ENCODE results near the gene IL1RAPL1.

The IL1RAPL1 gene

GRCh38 chrX:29834311-29834710 lies 1247.1 kb downstream of the IL1RAPL1 start:
- no peak for DNase-seq

GRCh38 chrX:29834764-29835163 lies 1247.5 kb downstream of the IL1RAPL1 start:
- DNase-seq = no peak

GRCh38 chrX:29841750-29842149 lies 1254.5 kb downstream of the IL1RAPL1 start:
- DNase-seq = no peak

DNA sequence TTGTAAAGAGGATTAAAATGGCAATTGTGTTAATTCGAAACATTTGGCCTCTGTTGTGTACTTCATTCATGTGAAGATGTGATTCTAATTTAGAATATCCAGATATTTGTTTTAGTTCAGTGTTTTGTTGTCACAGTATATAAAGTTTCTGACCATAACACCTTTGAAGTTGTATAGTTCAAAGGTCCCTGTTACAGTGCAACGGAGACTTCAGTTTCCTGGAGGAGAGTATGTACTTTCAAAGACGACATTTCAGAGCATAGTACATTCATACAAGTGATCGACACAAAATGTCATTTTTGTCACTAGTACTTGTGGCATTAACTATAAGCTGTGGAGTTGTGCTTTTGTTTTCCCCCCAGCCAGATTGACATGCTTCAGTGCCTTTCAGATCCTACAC lies 1255.3 kb downstream of the IL1RAPL1 start:
- no peak for DNase-seq

DNA sequence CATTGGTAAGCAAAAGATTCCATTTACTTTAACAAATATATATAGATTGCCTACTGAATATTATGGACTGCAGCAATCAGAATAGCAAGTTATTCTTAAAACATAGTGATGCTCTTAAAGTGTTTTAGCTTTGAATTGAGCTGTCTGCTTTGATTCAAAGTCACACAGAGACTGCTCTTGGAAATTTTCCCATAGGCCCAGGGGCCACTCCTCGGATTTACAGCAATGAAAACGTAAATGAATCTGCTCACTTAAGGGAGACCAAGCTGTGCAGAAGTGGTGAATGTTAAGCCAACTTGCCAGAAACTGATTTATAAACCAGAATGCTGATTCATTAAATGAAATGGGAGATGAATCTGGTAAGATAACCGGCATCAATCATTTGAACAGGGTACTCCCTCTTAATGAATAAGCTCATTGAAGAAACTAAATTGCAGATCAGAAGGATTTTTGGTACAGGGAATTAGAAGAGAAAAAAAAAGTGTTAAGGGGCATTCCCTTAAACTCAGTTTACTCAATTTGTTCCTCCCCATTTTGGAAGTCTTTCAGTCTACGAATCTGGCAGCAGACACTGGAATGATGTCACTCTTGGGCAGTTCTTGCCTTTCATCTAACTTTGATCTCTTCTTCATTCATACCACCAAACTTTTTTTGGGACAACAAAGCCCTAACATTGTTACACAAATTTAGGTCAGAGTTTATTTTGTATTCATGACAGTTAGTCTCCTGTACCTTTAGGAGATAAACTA lies 1264.8 kb downstream of the IL1RAPL1 start:
- DNase-seq = no peak

- no peak for DNase-seq
Measured at GRCh38 chrX:29852767-29853166, 1265.5 kb downstream of the IL1RAPL1 start.

GRCh38 chrX:29858714-29859113 lies 1271.5 kb downstream of the IL1RAPL1 start:
- no peak for DNase-seq

DNA sequence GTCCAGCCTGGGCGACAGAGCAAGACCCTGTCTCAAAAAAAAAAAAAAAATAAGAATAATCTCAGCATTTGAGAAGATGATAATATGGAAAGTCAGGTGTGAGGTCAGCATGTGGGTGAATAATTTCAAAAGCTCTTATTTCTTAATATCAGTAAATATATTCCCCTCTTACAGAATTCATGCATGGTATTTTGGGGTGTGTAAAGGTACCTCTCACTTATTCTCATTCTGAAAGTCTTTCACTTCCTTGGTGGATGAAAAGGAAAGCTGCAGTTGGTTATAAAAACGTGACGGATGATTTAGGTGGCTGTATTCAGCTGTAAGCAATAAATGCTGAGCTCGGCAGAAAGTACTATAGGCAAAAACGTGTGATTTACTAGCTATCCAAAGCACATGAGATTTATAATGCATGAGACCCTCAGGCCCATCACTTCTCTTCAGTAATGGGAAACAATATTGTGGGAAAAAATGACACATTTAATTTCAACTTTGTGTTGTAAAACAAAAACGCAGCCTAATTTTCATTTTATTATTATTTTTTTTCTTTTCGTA lies 1275.0 kb downstream of the IL1RAPL1 start:
- no peak for DNase-seq

GRCh38 chrX:29867971-29868370 lies 1280.7 kb downstream of the IL1RAPL1 start:
- DNase-seq = no peak

GRCh38 chrX:29869837-29870236 lies 1282.6 kb downstream of the IL1RAPL1 start:
- no peak for DNase-seq

DNA sequence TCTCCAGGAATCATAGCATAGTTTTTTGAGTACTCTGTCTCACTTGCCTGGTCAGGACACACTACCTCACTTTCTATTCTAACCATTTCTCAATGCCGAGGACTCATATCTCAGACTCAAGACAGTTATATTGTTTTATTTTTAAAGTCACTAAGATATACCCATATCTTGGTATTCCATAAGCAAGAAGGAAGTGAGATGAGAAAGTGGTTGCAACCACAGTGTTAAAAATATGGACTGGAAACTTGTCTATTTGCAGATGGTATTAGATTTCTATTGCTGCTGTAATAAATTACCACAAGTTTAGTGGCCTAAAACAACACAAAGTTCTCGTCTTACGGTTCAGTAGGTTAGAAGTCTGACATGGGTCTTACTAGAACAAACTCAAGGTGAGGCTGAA lies 1283.4 kb downstream of the IL1RAPL1 start:
- no peak for DNase-seq

- DNase-seq = no peak
Measured at GRCh38 chrX:29872831-29873230, 1285.6 kb downstream of the IL1RAPL1 start.

DNA sequence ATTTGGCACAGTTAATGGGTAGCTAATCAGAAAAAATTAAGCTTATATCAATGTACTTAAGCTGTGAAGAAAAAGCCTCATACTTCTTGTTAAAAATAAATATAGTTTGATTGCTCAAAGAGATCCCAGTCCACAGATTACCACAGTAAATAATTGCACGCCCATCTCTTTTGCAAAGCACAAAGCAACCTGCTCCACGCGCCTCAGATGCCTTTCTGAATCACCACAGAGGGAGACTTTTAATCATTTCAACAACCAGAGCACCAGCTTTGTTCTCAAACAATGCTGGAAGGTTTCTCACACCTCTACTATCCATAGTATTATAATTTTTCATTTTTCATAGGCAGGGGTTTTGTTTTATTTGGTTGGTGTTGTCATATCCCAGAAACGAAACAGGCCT lies 1289.5 kb downstream of the IL1RAPL1 start:
- DNase-seq = no peak

DNA sequence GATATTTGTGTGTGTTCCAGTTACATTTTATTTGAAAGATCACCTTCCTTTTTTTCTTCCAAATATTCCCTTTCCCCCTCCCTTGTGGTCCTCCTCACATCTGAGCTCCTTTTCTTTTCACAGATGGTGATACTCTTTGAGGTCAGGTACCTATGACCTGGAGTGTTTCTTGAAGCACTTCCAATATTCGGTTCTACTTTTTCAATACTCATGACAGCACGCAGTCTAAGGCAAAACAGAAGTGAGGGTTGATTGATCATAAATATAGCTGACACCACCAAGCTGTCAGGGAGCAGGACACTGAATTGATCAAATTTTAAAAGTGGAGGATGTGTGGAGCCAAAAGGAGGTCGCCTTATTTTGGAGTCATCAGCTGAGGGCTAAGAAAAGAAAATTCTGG lies 1293.7 kb downstream of the IL1RAPL1 start:
- DNase-seq = no peak

DNA sequence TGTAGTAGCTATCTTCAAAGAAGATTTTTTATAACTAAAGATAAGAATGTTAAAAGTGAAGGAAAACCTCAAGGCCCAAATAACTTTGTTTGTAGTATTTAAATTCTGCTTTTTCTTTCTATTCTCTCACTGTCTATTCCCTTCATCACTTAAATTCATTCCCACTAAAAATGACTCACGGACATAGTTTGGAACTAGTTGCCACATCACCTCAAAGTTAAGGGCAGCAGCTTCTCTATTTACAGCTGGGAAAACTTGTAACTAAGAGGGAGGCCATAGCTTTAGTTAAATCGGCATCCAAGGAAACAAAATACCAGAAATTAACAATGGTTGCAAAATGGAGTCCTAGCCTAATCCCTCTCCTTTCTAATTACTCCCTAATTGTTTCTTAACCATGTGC lies 1302.8 kb downstream of the IL1RAPL1 start:
- no peak for DNase-seq

- DNase-seq = no peak
Measured at GRCh38 chrX:29890646-29891200, 1303.5 kb downstream of the IL1RAPL1 start.

DNA sequence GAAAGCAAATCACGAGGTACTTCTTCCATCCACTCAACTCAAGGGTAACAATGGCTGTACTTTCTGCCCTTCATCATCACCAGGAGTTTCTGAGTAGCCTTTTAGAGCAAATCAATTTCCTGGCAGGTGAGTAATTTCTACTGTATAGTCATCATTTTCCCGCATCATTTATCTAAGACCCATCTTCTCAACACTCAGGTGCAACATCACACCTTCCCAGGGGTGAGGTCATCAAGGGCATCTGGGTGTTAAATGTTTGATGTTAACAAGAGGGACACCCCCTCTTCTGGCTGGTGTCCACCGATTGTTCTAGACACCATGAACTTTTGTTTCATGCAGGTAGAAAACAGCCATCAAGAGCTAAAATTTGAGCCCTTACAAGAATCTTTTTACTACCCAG lies 1314.8 kb downstream of the IL1RAPL1 start:
- DNase-seq = no peak

GRCh38 chrX:29903360-29903759 lies 1316.1 kb downstream of the IL1RAPL1 start:
- DNase-seq = no peak

- no peak for DNase-seq
Measured at GRCh38 chrX:29911673-29912072, 1324.4 kb downstream of the IL1RAPL1 start.

DNA sequence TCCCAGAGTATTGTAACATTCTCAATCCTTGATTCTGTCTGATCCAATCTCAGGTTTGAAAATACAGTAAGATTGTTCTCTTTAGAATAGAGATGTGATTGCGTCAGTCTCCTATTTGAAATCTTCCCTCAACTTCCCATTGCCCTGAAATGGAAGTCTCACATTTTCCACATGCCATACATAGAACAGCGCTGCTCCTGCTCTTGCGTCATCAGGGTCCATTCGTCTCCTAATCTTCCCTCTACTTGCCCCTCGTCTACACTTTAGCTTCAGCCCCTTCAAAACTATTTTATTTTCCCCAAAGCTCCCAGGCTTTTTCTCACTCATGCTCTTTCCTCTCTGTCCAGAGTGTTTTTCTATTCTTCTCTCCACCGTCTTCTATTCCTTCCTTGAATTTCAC lies 1326.4 kb downstream of the IL1RAPL1 start:
- DNase-seq = no peak

DNA sequence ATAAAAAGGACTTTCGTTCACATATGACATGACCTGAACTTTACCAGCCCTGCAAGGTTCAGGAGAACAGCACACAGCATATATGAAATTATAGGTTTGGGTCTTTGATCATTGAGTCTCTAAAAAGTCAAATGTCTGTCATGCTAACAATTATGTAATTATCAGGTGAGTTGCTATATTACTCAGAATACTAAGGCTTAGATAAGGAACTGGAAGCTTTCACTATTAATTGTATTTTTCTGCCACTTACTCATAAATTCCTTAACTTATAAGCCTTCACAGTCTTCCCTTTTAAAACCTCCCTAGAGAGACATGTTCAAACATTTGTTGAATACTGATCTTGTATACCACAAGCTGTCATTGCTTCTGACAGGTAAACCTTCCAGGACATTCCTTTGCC lies 1335.4 kb downstream of the IL1RAPL1 start:
- DNase-seq = no peak

DNA sequence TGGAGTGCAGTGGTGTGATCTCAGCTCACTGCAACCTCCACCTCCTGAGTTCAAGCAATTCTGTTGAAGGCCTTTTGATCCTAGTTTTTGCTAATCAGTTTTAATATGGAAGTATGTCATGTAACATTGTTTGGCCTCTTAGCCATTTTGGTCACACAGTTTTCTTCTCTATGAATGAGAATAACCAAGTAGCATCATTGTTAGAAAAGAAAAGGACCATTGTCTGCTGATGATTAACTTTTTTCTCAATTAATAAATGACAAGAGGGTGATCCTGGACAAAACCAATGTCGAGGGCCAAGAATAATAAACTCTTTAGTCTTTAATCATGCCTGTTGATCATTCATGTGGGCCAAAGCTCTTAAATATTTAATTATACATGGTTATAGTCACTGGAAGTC lies 1338.8 kb downstream of the IL1RAPL1 start:
- no peak for DNase-seq

- no peak for DNase-seq
Measured at GRCh38 chrX:29926659-29927058, 1339.4 kb downstream of the IL1RAPL1 start.

DNA sequence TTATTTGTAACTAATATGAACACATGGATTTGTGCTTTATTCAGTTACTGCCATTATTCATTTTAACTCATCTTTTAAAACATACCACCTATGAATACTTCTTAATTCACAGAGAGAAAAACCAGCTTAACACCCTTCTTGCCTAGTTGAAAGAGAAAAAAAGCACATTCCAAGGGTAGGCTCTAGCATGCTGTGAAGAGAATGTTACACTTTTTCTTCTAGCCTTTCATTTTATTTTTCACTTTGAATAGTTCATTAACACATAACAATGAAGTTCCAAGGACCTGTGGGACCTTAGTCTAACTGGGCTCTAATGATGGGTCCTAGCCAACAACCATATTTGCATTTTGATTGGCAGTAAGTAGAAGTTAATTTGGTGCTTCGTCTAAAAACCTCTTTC lies 1348.2 kb downstream of the IL1RAPL1 start:
- DNase-seq = no peak

- DNase-seq = no peak
Measured at GRCh38 chrX:29940750-29941149, 1353.5 kb downstream of the IL1RAPL1 start.
